OCI-LY7 (cell line): ENCODE measurements around the gene SEC61A1. TPM values are rescaled to one million over a fixed set of nuclear protein-coding genes. Genes with fewer than 3 reads are reported as not detected.

ENCODE experiments used
- BruUV-seq: library from RNA; stranded (reverse); fragments of 400-500 nt; replicated peaks from 2 replicates; lab custom pipeline; 2021; lab: Mats Ljungman, UMichigan
- CTCF ChIA-PET: fragments of 300-600 bp; sonication (Branson Sonifier 250); formaldehyde crosslinking; loops from one replicate; lab custom pipeline; 2022; ENCODE audit warnings: antibody characterized with exemption; ENCODE audit not compliant: unreplicated experiment; lab: Charles Lee
- POLR2A ChIA-PET: fragments of 300-600 bp; sonication (Branson Sonifier 250); formaldehyde crosslinking; loops from one replicate; lab custom pipeline; 2022; ENCODE audit warnings: antibody characterized with exemption; lab: Charles Lee
- DNase-seq: peaks from one replicate; pipeline ENCODE4 v3.0.0-alpha.2; 2015; ENCODE audit warnings: low spot score
- H2AFZ ChIP-seq: fragments of 200-600 bp; sonication (generic), shearing (Covaris generic); 2 replicates; pipeline ENCODE4 v1.6.1; 2014; ENCODE audit warnings: mild to moderate bottlenecking, antibody characterized with exemption, low read length, moderate library complexity
- H3K27ac ChIP-seq: fragments of 200-600 bp; sonication (generic); 2 replicates; pipeline ENCODE4 v1.5.1; 2014; ENCODE audit warnings: mixed run types, low read depth, mild to moderate bottlenecking, moderate library complexity, low read length, inconsistent platforms; ENCODE audit not compliant: poor library complexity, severe bottlenecking
- H3K36me3 ChIP-seq: fragments of 200-600 bp; sonication (generic); 2 replicates; pipeline ENCODE4 v1.6.1; 2014; ENCODE audit warnings: mild to moderate bottlenecking, antibody characterized with exemption, low read length, moderate library complexity, mixed read lengths; ENCODE audit not compliant: insufficient read depth
- H3K4me1 ChIP-seq: fragments of 200-600 bp; sonication (generic); 2 replicates; pipeline ENCODE4 v1.5.1; 2014; ENCODE audit warnings: mild to moderate bottlenecking, low read length; ENCODE audit not compliant: insufficient read depth, poor library complexity, severe bottlenecking
- H3K4me2 ChIP-seq: fragments of 200-600 bp; sonication (generic); 2 replicates; pipeline ENCODE4 v1.6.1; 2014; ENCODE audit warnings: mild to moderate bottlenecking, low read length
- H3K4me3 ChIP-seq: fragments of 200-600 bp; sonication (generic); 2 replicates; pipeline ENCODE4 v1.5.1; 2014; ENCODE audit warnings: mild to moderate bottlenecking, low read depth, low read length; ENCODE audit not compliant: poor library complexity, severe bottlenecking
- H3K79me2 ChIP-seq: fragments of 200-600 bp; sonication (generic); 2 replicates; pipeline ENCODE4 v1.6.1; 2016; ENCODE audit warnings: low read depth, mild to moderate bottlenecking, low read length, moderate library complexity, mixed read lengths; ENCODE audit not compliant: insufficient read depth
- H3K9me2 ChIP-seq: fragments of 200-600 bp; sonication (generic); 2 replicates; pipeline ENCODE4 v1.6.1; 2016; ENCODE audit warnings: mild to moderate bottlenecking, low read length, mixed read lengths; ENCODE audit not compliant: insufficient read depth
- H3K9me3 ChIP-seq: fragments of 200-600 bp; sonication (generic); 2 replicates; pipeline ENCODE4 v1.6.1; 2014; ENCODE audit warnings: mild to moderate bottlenecking, mixed run types, low read length, mixed read lengths
- H4K20me1 ChIP-seq: fragments of 200-600 bp; sonication (generic); 2 replicates; pipeline ENCODE4 v1.6.1; 2014; ENCODE audit warnings: mild to moderate bottlenecking, antibody characterized with exemption, low read length, moderate library complexity, mixed read lengths; ENCODE audit not compliant: insufficient read depth
- EZH2phosphoT487 ChIP-seq: fragments of 200-600 bp; sonication (generic); IDR thresholded peaks from 2 replicates; pipeline ENCODE4 v1.6.1; 2018; ENCODE audit warnings: low read depth, borderline replicate concordance, mild to moderate bottlenecking, mixed run types, antibody characterized with exemption, low read length, moderate library complexity, mixed read lengths
- intact Hi-C: fragments of 100-400 bp; cut with micrococcal nuclease; formaldehyde crosslinking; loops from one replicate; pipeline ENCODE4 v1.10.0; 2022; ENCODE audit not compliant: unreplicated experiment
- small RNA-seq: library from RNA; depleted of rRNA; stranded (forward); fragments of <200 nt; gene quantifications from one replicate; pipeline ENCODE3, GENCODE V24; 2014
- total RNA-seq, 2 experiments: library from RNA; depleted of rRNA in 1 of 2; stranded (reverse); fragments of >200 nt in 1 of 2; shearing (Covaris generic) in 1 of 2; gene quantifications; 2 replicates each; pipeline ENCODE4 v1.2.3, GENCODE V29; 2014 to 2022
- TF ChIP-seq, protein P1 (sequence below): fragments of 200-600 bp; sonication (generic); conservative IDR thresholded peaks from 2 replicates; pipeline ENCODE4 v1.5.1; 2014; ENCODE audit warnings: mild to moderate bottlenecking, antibody characterized with exemption, low read length, moderate library complexity, mixed read lengths

The SEC61A1 gene
- total RNA-seq, 2 experiments from 2014 or later: 85.2 to 133 TPM

DNA sequence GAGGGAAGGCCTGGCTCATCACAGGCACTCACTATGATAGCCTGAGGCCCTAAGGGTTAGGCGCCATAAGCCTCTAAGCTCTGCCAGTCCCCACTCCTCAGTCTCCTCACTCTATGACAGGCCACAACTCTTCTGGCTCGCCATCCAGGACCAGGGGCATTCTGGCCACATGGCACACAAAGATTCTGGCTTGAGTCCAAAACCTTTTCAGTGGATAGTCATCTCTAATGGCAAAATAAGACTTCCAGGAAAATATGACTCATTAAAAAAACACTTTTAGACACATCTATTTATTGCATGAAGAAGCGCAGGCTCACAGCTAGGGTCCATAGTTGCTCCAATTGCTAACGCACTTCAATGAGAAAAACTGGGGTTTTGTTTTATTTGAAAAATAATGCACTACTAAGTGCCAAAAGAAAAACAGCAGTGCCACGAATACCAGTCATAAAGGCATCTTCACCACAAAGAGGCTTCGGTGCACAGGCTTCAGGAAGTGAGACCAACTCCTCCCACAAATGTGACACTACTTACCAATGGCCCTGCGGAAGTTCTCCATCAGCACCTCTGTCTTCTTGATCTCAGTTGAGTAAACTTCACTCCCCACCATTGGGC is 60.2 kb downstream of the SEC61A1 start:
- Histone ChIP-seq H3K79me2 (peaks cover 48% of the 10 kb centered on the region), H3K9me3 (no peaks in the 10 kb centered on the region), H3K4me3 (no peak overlapping the region), H4K20me1 (no peaks in the 10 kb centered on the region; the same call in 1 of the 2 replicates), H2AFZ (no peak overlapping the region), H3K27ac (no peak overlapping the region), H3K4me1 (peaks cover 33% of the 10 kb centered on the region), H3K36me3 (peaks cover 97% of the 10 kb centered on the region), H3K4me2 (peak overlapping the region; percentile 2; the same call in 1 of the 2 replicates), H3K9me2 (no peaks in the 10 kb centered on the region)
- BruUV-seq: no TSS peak
- TF ChIP-seq, protein P1, sequence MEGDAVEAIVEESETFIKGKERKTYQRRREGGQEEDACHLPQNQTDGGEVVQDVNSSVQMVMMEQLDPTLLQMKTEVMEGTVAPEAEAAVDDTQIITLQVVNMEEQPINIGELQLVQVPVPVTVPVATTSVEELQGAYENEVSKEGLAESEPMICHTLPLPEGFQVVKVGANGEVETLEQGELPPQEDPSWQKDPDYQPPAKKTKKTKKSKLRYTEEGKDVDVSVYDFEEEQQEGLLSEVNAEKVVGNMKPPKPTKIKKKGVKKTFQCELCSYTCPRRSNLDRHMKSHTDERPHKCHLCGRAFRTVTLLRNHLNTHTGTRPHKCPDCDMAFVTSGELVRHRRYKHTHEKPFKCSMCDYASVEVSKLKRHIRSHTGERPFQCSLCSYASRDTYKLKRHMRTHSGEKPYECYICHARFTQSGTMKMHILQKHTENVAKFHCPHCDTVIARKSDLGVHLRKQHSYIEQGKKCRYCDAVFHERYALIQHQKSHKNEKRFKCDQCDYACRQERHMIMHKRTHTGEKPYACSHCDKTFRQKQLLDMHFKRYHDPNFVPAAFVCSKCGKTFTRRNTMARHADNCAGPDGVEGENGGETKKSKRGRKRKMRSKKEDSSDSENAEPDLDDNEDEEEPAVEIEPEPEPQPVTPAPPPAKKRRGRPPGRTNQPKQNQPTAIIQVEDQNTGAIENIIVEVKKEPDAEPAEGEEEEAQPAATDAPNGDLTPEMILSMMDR: no peak
- TF ChIP-seq EZH2phosphoT487: no peak
- POLR2A ChIA-PET: interaction anchor here (2.2 kb wide), 1 partner anchor 11 kb away, joined by 12 read pairs; the partner anchor contains the start of gene RUVBL1
- DNase-seq: peak; percentile 30
- intact Hi-C loops: no loop called here
- CTCF ChIA-PET: interaction anchor here (0.6 kb wide), 1 partner anchor 312 kb away, joined by 3 read pairs; no protein-coding TSS in a partner anchor

DNA sequence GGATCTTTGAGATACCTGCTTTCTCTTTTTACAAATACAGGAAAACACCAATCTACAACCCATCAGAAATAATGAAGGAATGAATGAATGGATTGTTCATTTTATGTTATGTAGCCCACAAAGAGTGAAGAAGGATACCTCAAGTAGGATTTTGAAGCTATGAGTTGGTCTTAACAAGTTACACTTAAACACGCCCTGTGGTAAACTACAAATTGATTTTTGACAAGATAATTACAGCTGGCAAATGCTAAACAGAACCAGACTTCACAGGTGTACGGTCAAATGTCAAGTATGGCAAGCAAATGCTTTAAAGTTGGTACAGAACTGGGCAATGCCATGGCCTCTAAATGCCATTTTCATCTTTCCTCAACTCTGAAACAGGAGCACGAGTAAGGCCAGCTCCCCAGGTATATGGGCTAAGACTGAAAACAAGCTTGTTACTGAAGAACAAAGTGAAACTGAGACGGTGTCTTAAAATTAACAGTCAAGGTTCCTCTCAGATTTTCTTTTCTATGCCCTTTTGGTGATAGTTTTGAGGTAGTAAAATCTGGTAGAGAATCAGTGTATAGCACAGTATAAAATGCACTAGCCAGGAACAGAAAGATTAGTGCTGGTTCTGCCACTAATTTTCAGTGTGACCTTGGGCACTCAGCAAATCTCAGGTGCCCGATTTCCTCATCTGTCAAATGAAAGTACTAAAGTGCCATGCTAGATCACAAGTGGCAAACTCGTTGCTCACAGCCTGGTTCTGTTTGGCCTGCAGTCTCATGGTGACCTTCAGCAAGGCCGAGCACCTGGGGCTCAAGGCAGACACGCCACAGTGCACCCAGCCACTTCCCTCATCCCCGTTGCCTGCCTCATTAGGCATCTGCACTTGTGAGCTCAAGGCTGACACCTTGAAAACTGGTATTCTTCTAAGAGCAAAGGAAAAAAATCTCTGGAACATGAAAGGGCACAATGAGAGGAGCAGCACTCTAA is 61.9 kb downstream of the SEC61A1 start:
- BruUV-seq: no TSS peak
- H3K9me2 ChIP-seq: no peaks in the 10 kb centered on the region
- intact Hi-C loops: no loop called here
- TF ChIP-seq, protein P1: no peak
- TF ChIP-seq EZH2phosphoT487: no peak
- H2AFZ ChIP-seq: no peak overlapping the region; the same call in 1 of the 2 replicates
- H3K27ac ChIP-seq: peak overlapping the region; percentile 73
- ChIA-PET POLR2A (interaction anchor here (0.9 to 1.7 kb wide), 4 partner anchors 8 to 22 kb away, joined by 3 to 7 read pairs (median 4); partner anchors contain the start of gene RUVBL1), CTCF (interaction anchor here (0.6 to 1.0 kb wide), 3 partner anchors 9 to 40 kb away, joined by 3 to 4 read pairs (median 3); no protein-coding TSS in a partner anchor)
- peaks cover 33% of the 10 kb centered on the region for H3K4me1 ChIP-seq
- H3K4me3 ChIP-seq: peak overlapping the region; percentile 39
- H3K9me3 ChIP-seq: no peaks in the 10 kb centered on the region
- peaks cover 96% of the 10 kb centered on the region for H3K36me3 ChIP-seq
- peaks cover 48% of the 10 kb centered on the region for H3K79me2 ChIP-seq
- no peaks in the 10 kb centered on the region; the same call in 1 of the 2 replicates for H4K20me1 ChIP-seq
- DNase-seq: peak; percentile 83
- H3K4me2 ChIP-seq: peak overlapping the region; percentile 77

Small RNA genes within 50 kb of the gene (small RNA-seq; reads per million reads assigned to genes)
- 7.3 reads per million, percentile 94 among the genes with 10 or more reads in this experiment for gene RNU2-37P

Other genes starting within 250 kb of the SEC61A1 start
- 19.2 and 20.1 TPM in 2 replicates for gene MGLL, start 229.9 kb upstream of the SEC61A1 start, total RNA-seq (2014; rRNA removed; shearing (Covaris generic))
- gene MGLL, start 229.9 kb upstream of the SEC61A1 start, total RNA-seq (2022): 17.0 and 21.6 TPM in 2 replicates
- not detected in 2 replicates for gene KBTBD12, start 137.2 kb upstream of the SEC61A1 start, total RNA-seq (2014; rRNA removed; shearing (Covaris generic))
- not detected in 2 replicates for gene KBTBD12, start 137.2 kb upstream of the SEC61A1 start, total RNA-seq (2022)
- 103 and 116 TPM in 2 replicates for gene RUVBL1, start 71.4 kb downstream of the SEC61A1 start, total RNA-seq (2014; rRNA removed; shearing (Covaris generic))
- 91.4 and 95.0 TPM in 2 replicates for gene RUVBL1, start 71.4 kb downstream of the SEC61A1 start, total RNA-seq (2022)
- 14.8 and 17.7 TPM in 2 replicates for gene EEFSEC, start 101.0 kb downstream of the SEC61A1 start, total RNA-seq (2014; rRNA removed; shearing (Covaris generic))
- gene EEFSEC, start 101.0 kb downstream of the SEC61A1 start, total RNA-seq (2022): 22.0 and 25.3 TPM in 2 replicates